Epidermal melanocyte (primary cell): ENCODE data around the gene PCP4.
"Not testable (repeated sequence)": the region's sequence is repeated elsewhere in the genome, so short reads cannot be mapped to it uniquely, and the experiment has no call there.

Experiments
- DNase-seq: peaks from one replicate; pipeline ENCODE4 v3.0.0; 2011; ENCODE audit warnings: low spot score; ENCODE audit not compliant: insufficient read length

Gene PCP4

GRCh38 chr21:39863111-39863510, 4.1 kb upstream of the PCP4 start:
- DNase-seq = no peak

- DNase-seq = no peak
Measured at GRCh38 chr21:39866093-39866492, 1.1 kb upstream of the PCP4 start.

GRCh38 chr21:39869141-39869818, 2.0 kb downstream of the PCP4 start:
- DNase-seq = no peak

- no peak for DNase-seq
Measured at GRCh38 chr21:39873687-39874086, 6.4 kb downstream of the PCP4 start.

DNA sequence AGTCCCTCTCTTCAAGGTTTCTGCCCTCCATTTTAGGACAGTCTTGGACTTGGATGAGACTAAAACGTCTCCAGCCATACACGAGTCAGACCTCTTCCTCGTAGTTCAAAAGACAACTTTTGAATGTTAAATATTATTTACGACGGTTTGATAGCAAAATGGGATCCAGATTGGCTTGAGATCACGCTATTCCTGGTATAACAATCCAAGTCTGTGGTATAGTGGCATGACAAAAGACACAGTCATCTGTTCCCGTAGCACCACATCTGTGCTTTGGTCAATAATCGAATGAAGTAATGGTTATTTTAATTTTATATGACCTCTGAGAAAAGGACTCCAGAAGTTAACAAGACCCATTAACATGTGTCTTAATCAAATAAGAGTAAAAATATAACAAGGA, 7.0 kb downstream of the PCP4 start:
- no peak for DNase-seq

GRCh38 chr21:39874759-39875158, 7.5 kb downstream of the PCP4 start:
- no peak for DNase-seq

- no peak for DNase-seq
Measured at GRCh38 chr21:39881661-39882060, 14.4 kb downstream of the PCP4 start.

GRCh38 chr21:39882151-39882838, 15.1 kb downstream of the PCP4 start:
- DNase-seq = no peak

- no peak for DNase-seq
Measured at GRCh38 chr21:39882839-39883195, 15.6 kb downstream of the PCP4 start.

- DNase-seq = no peak
Measured at GRCh38 chr21:39885119-39885848, 18.0 kb downstream of the PCP4 start.

GRCh38 chr21:39888848-39889247, 21.6 kb downstream of the PCP4 start:
- no peak for DNase-seq

GRCh38 chr21:39891111-39891510, 23.9 kb downstream of the PCP4 start:
- DNase-seq = no peak

GRCh38 chr21:39891863-39892262, 24.6 kb downstream of the PCP4 start:
- DNase-seq = not testable (repeated sequence)

- DNase-seq = no peak
Measured at GRCh38 chr21:39900491-39900890, 33.3 kb downstream of the PCP4 start.

DNA sequence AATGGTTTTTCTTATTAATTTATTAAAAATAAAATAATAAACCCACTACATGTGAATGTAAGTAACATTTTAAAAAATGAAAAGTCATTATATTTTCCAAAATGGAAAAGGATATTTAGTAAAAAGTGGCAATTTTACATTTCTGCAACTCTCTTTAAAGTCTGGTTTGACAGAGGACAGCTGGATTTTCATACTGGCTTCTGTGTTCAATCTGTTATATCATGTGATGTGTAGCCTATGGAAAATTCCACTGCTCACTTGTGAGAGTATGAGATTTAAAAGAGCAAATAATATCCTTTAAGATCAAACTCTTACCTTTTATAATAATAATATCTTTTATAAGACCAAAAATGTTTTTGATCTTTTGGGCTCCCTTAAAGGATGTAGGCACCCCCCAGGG, 33.7 kb downstream of the PCP4 start:
- DNase-seq = no peak

DNA sequence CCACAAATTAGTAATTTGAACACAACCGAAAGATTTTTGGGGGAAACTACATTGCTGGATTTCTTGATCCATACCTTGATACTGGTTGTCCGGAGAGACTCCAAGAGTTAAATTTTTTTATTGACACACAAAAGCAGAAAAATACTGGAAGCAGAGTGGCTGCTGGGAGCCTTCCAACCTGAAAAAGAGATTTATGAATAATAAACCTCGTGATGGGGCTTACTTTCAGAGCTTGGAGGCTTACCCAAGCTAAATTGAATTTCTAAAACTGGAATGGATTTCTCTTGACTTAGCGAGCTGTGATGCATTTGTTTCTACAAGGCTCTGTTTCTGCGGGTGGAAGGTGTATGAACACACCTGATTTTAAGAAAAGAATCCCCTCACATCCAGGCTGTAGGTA, 35.7 kb downstream of the PCP4 start:
- no peak for DNase-seq

DNA sequence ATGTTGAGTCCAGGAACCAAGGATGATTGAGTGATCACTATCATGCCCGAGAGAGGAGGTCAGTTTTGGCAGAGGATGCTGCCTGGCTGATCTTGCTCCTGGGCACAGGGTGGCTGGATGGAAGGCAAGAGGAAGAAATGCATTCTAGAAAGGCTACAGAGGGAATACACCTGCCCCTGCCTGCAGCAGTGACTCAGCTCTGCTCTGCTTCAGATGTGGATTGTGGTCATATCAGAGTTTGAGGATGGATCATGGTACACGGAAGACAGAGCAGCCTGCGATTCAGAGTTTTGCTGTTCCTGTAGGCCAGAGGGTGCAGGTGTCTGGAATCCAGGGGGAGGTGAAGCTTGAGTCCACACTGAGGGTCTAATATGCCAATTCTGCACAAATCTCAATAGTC, 37.2 kb downstream of the PCP4 start:
- DNase-seq = no peak

DNA sequence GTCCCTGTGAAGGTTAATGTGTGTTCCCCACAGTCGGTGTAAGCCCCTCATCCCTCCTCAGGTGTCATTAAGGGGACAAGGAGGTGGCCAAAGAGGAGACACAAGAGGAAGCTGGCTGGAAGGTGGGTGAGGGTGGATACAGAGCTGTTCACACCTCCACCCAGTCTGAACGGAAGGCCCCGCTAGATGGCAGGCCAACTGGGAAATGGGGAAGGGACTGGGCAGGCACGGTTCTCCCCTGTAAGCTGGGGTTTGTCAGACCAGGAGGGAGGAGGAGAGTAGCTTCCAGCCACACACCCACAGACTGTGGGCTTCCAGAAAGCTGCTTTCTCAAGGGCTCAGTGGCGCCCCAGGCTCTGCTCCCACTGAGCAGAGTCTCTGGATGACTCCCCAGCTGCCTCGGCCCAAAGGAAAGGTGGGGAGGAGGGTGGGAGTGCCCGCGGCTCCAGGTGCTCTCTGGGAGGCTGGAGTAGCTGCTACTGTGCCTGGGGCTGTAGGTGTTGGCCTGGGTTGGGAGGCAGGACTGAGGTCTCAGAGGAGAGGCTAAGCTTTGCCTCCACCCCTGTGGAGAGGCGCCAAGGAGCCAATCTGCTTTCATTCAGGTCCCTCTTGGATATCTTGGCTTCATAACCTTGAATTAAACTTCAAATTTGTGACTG, 41.2 kb downstream of the PCP4 start:
- DNase-seq = no peak

GRCh38 chr21:39911286-39912199, 44.3 kb downstream of the PCP4 start:
- no peak for DNase-seq

GRCh38 chr21:39913706-39914305, 46.6 kb downstream of the PCP4 start:
- DNase-seq = no peak

DNA sequence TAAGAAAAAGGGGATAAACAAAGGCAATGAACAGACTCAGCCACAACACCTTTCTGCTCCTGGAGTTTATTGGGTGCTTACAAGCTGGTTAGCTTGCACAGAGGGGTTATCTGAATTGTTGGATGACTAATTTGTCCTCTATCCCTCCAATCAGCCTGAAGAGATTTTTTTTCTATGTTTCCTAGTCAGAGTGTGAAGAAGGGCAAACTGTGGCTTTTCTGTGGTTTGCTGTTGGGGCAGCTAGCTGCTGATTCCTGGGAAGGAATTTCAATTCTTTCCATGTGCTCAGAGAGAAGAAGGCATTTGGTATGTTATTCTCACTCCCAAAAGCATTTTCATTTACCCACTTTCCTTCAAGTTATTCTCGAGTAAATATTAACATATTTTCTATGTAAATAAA, 48.6 kb downstream of the PCP4 start:
- no peak for DNase-seq
